HCT116 (cell line): ENCODE measurements around the gene EIF4E3. TPM values are rescaled to one million over a fixed set of nuclear protein-coding genes. Genes with fewer than 3 reads are reported as not detected.

Experiments
- ATAC-seq: fragments of 200-7000 bp; cut with Tn5 transposase; 2 replicates; pipeline ENCODE4 v1.9.1; 2020; ENCODE audit warnings: mild to moderate bottlenecking, moderate library complexity
- BruUV-seq: library from RNA; stranded (reverse); fragments of 400-500 nt; replicated peaks from 2 replicates; lab custom pipeline; 2021; lab: Mats Ljungman, UMichigan
- CTCF ChIA-PET: fragments of 300-600 bp; sonication (Branson Sonifier 250); formaldehyde crosslinking; loops from one replicate; lab custom pipeline; 2021; ENCODE audit warnings: antibody characterized with exemption; lab: Charles Lee
- POLR2A ChIA-PET: fragments of 300-600, 350-600 bp; sonication (Branson Sonifier 250); formaldehyde crosslinking; loops from one replicate; lab custom pipeline; 2021; ENCODE audit warnings: antibody characterized with exemption; lab: Charles Lee
- RAD21 ChIA-PET, 2 experiments: fragments of 300-600 bp; sonication (Branson Sonifier 250); formaldehyde crosslinking; loops; one replicate each; lab custom pipeline; 2023; ENCODE audit warnings: low total read pairs in 2 of 2; ENCODE audit not compliant: uncharacterized antibody in 2 of 2, unreplicated experiment in 2 of 2, low non-redundant PET in 1 of 2; lab: Charles Lee
- DNase-seq: peaks from one replicate; pipeline ENCODE4 v3.0.0-alpha.2; 2010; ENCODE audit warnings: low read depth, low spot score
- H2AFZ ChIP-seq: fragments of 200-600 bp; shearing (Covaris generic), sonication (generic); 2 replicates; pipeline ENCODE4 v1.6.1; 2017; ENCODE audit warnings: low read depth, mixed run types, mixed read lengths, antibody characterized with exemption, low read length; ENCODE audit not compliant: poor library complexity, severe bottlenecking
- H3K27ac ChIP-seq: 2 replicates; pipeline ENCODE4 v1.5.1; 2012; ENCODE audit warnings: low read depth, low read length
- H3K27me3 ChIP-seq: fragments of 200-600 bp; sonication (generic); 2 replicates; pipeline ENCODE4 v1.6.1; 2016; ENCODE audit warnings: mixed run types, low read length, mixed read lengths; ENCODE audit not compliant: insufficient read depth
- H3K36me3 ChIP-seq, 2 experiments: fragments of 200-500 bp in 1 of 2; fragments of 200-600 bp in 1 of 2; sonication (Bioruptor generic) in 1 of 2; sonication (generic) in 1 of 2; 2 replicates each; pipeline versions ENCODE4 v1.5.1 to v1.6.1; 2014 to 2016; ENCODE audit warnings: low read length in 2 of 2, inconsistent platforms in 1 of 2, mixed read lengths in 1 of 2, mixed run types in 1 of 2; ENCODE audit not compliant: insufficient read depth in 2 of 2, control insufficient read depth in 1 of 2
- H3K4me1 ChIP-seq, 2 experiments: fragments of 200-600 bp in 1 of 2; sonication (generic) in 1 of 2; 2 replicates each; pipeline versions ENCODE4 v1.5.1 to v1.6.1; 2012 to 2017; ENCODE audit warnings: low read length in 2 of 2, inconsistent platforms in 1 of 2, mild to moderate bottlenecking in 1 of 2, mixed read lengths in 1 of 2, mixed run types in 1 of 2, moderate library complexity in 1 of 2; ENCODE audit not compliant: insufficient read depth in 2 of 2, control insufficient read depth in 1 of 2
- H3K4me2 ChIP-seq: fragments of 200-600 bp; sonication (generic); 2 replicates; pipeline ENCODE4 v1.6.1; 2017; ENCODE audit warnings: mixed run types, low read length, mixed read lengths
- H3K4me3 ChIP-seq, 2 experiments: fragments of 200-600 bp in 1 of 2; sonication (generic) in 1 of 2; replicated peaks in 1 of 2; 2 replicates each; pipeline ENCODE4 v1.5.1; 2011 to 2016; ENCODE audit warnings: low read length in 2 of 2, control low read depth in 1 of 2, low read depth in 1 of 2, mild to moderate bottlenecking in 1 of 2, mixed read lengths in 1 of 2, mixed run types in 1 of 2
- H3K79me2 ChIP-seq: fragments of 200-600 bp; sonication (generic); 2 replicates; pipeline ENCODE4 v1.6.1; 2017; ENCODE audit warnings: mild to moderate bottlenecking, mixed run types, low read length, moderate library complexity, mixed read lengths; ENCODE audit not compliant: insufficient read depth
- H3K9ac ChIP-seq: fragments of 200-600 bp; sonication (generic); 2 replicates; pipeline ENCODE4 v1.6.1; 2016; ENCODE audit warnings: low read length, mixed read lengths
- H3K9me2 ChIP-seq: fragments of 200-600 bp; sonication (generic), shearing (Covaris generic); 2 replicates; pipeline ENCODE4 v1.6.1; 2017; ENCODE audit warnings: mixed run types, mild to moderate bottlenecking, moderate library complexity; ENCODE audit not compliant: insufficient read depth
- H3K9me3 ChIP-seq, 2 experiments: fragments of 200-500 bp in 1 of 2; fragments of 200-600 bp in 1 of 2; sonication (Bioruptor generic) in 1 of 2; sonication (generic) in 1 of 2; 2 replicates each; pipeline ENCODE4 v1.6.1; 2014 to 2017; ENCODE audit warnings: low read length in 2 of 2, mixed read lengths in 2 of 2, inconsistent platforms in 1 of 2, low read depth in 1 of 2, mild to moderate bottlenecking in 1 of 2, mixed run types in 1 of 2, moderate library complexity in 1 of 2; ENCODE audit not compliant: control insufficient read depth in 1 of 2, insufficient read depth in 1 of 2
- H4K20me1 ChIP-seq: fragments of 200-600 bp; sonication (generic), shearing (Covaris generic); 2 replicates; pipeline ENCODE4 v1.6.1; 2017; ENCODE audit warnings: mixed run types, mild to moderate bottlenecking, moderate library complexity; ENCODE audit not compliant: insufficient read depth
- CBX3 ChIP-seq: IDR thresholded peaks from 2 replicates; pipeline ENCODE4 v1.6.1; 2012; ENCODE audit warnings: low read depth
- CEBPB ChIP-seq: IDR thresholded peaks from 2 replicates; pipeline ENCODE4 v1.6.1; 2012; ENCODE audit warnings: low read depth
- ELF1 ChIP-seq: IDR thresholded peaks from 2 replicates; pipeline ENCODE4 v1.6.1; 2012; ENCODE audit warnings: low read depth, borderline replicate concordance
- EZH2 ChIP-seq: fragments of 200-600 bp; sonication (generic); IDR thresholded peaks from 2 replicates; pipeline ENCODE4 v1.6.1; 2017; ENCODE audit warnings: antibody characterized with exemption, mixed run types
- EZH2phosphoT487 ChIP-seq: fragments of 200-600 bp; IDR thresholded peaks from 2 replicates; pipeline ENCODE4 v1.6.1; 2018; ENCODE audit warnings: antibody characterized with exemption, borderline replicate concordance
- FOSL1 ChIP-seq: IDR thresholded peaks from 2 replicates; pipeline ENCODE4 v1.6.1; 2012; ENCODE audit warnings: low read depth
- MAX ChIP-seq: IDR thresholded peaks from 2 replicates; pipeline ENCODE4 v1.6.1; 2012
- RAD21 ChIP-seq: IDR thresholded peaks from 2 replicates; pipeline ENCODE4 v1.6.1; 2012; ENCODE audit warnings: low read depth, mild to moderate bottlenecking
- REST ChIP-seq: IDR thresholded peaks from 2 replicates; pipeline ENCODE4 v1.6.1; 2012; ENCODE audit warnings: low read depth
- SP1 ChIP-seq: IDR thresholded peaks from 2 replicates; pipeline ENCODE4 v1.6.1; 2012; ENCODE audit warnings: low read depth
- TCF7L2 ChIP-seq: IDR thresholded peaks from 2 replicates; pipeline ENCODE4 v1.7.0; 2011; ENCODE audit warnings: borderline replicate concordance, inconsistent platforms; ENCODE audit not compliant: insufficient read depth, insufficient read length; ENCODE audit errors: extremely low read depth
- YY1 ChIP-seq: IDR thresholded peaks from 2 replicates; pipeline ENCODE4 v1.6.1; 2011; ENCODE audit warnings: low read length, low read depth, moderate library complexity, mild to moderate bottlenecking; ENCODE audit not compliant: insufficient replicate concordance; ENCODE audit errors: extremely low read depth
- ZBTB33 ChIP-seq: IDR thresholded peaks from 2 replicates; pipeline ENCODE4 v1.6.1; 2011; ENCODE audit warnings: mild to moderate bottlenecking, low read length, moderate library complexity; ENCODE audit not compliant: insufficient replicate concordance; ENCODE audit errors: extremely low read depth
- ZNF274 ChIP-seq: fragments of 200-500 bp; sonication (Bioruptor generic); IDR thresholded peaks from 2 replicates; pipeline ENCODE4 v1.6.1; 2014; ENCODE audit warnings: mild to moderate bottlenecking, low read depth, low read length, inconsistent platforms
- intact Hi-C: fragments of 100-400 bp; cut with micrococcal nuclease; formaldehyde crosslinking; loops from 2 replicates; pipeline ENCODE4 v1.10.0; 2022
- total RNA-seq: library from RNA; stranded (reverse); gene quantifications from one replicate; pipeline ENCODE4 v1.2.1, GENCODE V29; 2021; ENCODE audit not compliant: unreplicated experiment

Gene EIF4E3
- total RNA-seq, 1 experiment from 2014 or later, result 6.0 TPM

GRCh38 chr3:71689291-71689690 lies 35.9 kb downstream of the EIF4E3 start:
- Histone ChIP-seq H2AFZ (no peak overlapping the region), H3K9ac (no peak overlapping the region), H3K4me1 (peaks cover 0 to 7% of the 10 kb centered on the region in 2 experiments; a peak in 3 of 4 replicates), H3K36me3 (no peaks in the 10 kb centered on the region), H3K27me3 (no peaks in the 10 kb centered on the region), H3K9me2 (no peaks in the 10 kb centered on the region), H3K79me2 (no peaks in the 10 kb centered on the region), H3K9me3 (no peaks in the 10 kb centered on the region), H3K27ac (no peak overlapping the region), H3K4me3 (no peak overlapping the region), H4K20me1 (no peaks in the 10 kb centered on the region), H3K4me2 (no peak overlapping the region)
- ATAC-seq (no peak), DNase-seq (no peak)
- POLR2A ChIA-PET, result no interaction called here
- intact Hi-C loops, result no loop called here
- TF ChIP-seq ZNF274, result no peak
- TF ChIP-seq REST, result no peak
- TF ChIP-seq CEBPB, result no peak
- no peak for TF ChIP-seq YY1
- no peak for TF ChIP-seq TCF7L2
- TF ChIP-seq CBX3, result no peak
- no peak for TF ChIP-seq EZH2
- no peak for TF ChIP-seq MAX
- TF ChIP-seq EZH2phosphoT487, result no peak
- no peak for TF ChIP-seq FOSL1
- no peak for TF ChIP-seq SP1
- TF ChIP-seq ELF1, result no peak
- TF ChIP-seq ZBTB33, result no peak
- TF ChIP-seq RAD21, result no peak
- RAD21 ChIA-PET, result no interaction called here
- CTCF ChIA-PET, result no interaction called here
- BruUV-seq, result no TSS peak
